HepG2 (cell line): ENCODE data around the gene STK11. TPM values are rescaled to one million over a fixed set of nuclear protein-coding genes. Genes with fewer than 3 reads are reported as not detected.

Experiments used
- BHLHE40 ChIP-seq: IDR thresholded peaks from 2 replicates; pipeline ENCODE4 v1.6.1; 2011; ENCODE audit warnings: low read length, improper control_type of control experiment
- HNRNPK ChIP-seq: fragments of 200-400 bp; formaldehyde crosslinking; IDR thresholded peaks from 2 replicates; pipeline ENCODE4 v1.6.1; 2018; ENCODE audit warnings: low read length, low read depth, moderate library complexity, mild to moderate bottlenecking; ENCODE audit not compliant: poor library complexity, severe bottlenecking
- HOXA7 ChIP-seq: sonication (generic); formaldehyde crosslinking; IDR thresholded peaks from 2 replicates; pipeline ENCODE4 v1.8.1; 2022; ENCODE audit warnings: mild to moderate bottlenecking, missing genetic modification reagents, moderate library complexity
- ISL2 ChIP-seq: sonication (generic); formaldehyde crosslinking; IDR thresholded peaks from 2 replicates; pipeline ENCODE4 v1.5.0; 2020; ENCODE audit warnings: missing genetic modification reagents
- JDP2 ChIP-seq: sonication (generic); formaldehyde crosslinking; IDR thresholded peaks from 2 replicates; pipeline ENCODE4 v1.8.1; 2022; ENCODE audit warnings: missing genetic modification reagents, borderline replicate concordance
- KLF11 ChIP-seq: IDR thresholded peaks from 2 replicates; pipeline ENCODE4 v1.6.1; 2016; ENCODE audit warnings: missing compliant biosample characterization
- PHF5A ChIP-seq: IDR thresholded peaks from one replicate; pipeline ENCODE4 v1.6.1; 2018; ENCODE audit warnings: low read depth, missing genetic modification reagents; ENCODE audit not compliant: unreplicated experiment
- SNRNP70 ChIP-seq: fragments of 200-400 bp; formaldehyde crosslinking; IDR thresholded peaks from 2 replicates; pipeline ENCODE4 v1.6.1; 2017; ENCODE audit warnings: mild to moderate bottlenecking, low read depth, low read length, moderate library complexity
- THRA ChIP-seq: sonication (generic); formaldehyde crosslinking; IDR thresholded peaks from 2 replicates; pipeline ENCODE4 v1.4.0; 2020; ENCODE audit warnings: missing genetic modification reagents, borderline replicate concordance
- ZBTB4 ChIP-seq: sonication (generic); formaldehyde crosslinking; IDR thresholded peaks from 2 replicates; pipeline ENCODE4 v1.4.0; 2020; ENCODE audit warnings: missing genetic modification reagents, mild to moderate bottlenecking, borderline replicate concordance
- ZHX2 ChIP-seq, 2 experiments: sonication (generic) in 1 of 2; formaldehyde crosslinking in 1 of 2; IDR thresholded peaks; 2 replicates each; pipeline versions ENCODE4 v1.6.1 to v1.9.0; 2014 to 2022; ENCODE audit warnings: antibody characterized with exemption in 1 of 2, borderline replicate concordance in 1 of 2, inconsistent platforms in 1 of 2, low read depth in 1 of 2, missing genetic modification reagents in 1 of 2
- ZNF121 ChIP-seq: sonication (generic); formaldehyde crosslinking; IDR thresholded peaks from 2 replicates; pipeline ENCODE4 v1.5.0; 2020; ENCODE audit warnings: mild to moderate bottlenecking, missing genetic modification reagents
- ZNF710 ChIP-seq: sonication (generic); formaldehyde crosslinking; IDR thresholded peaks from 2 replicates; pipeline ENCODE4 v1.5.0; 2020; ENCODE audit warnings: mild to moderate bottlenecking, missing genetic modification reagents, borderline replicate concordance
- ZNF772 ChIP-seq: sonication (generic); formaldehyde crosslinking; IDR thresholded peaks from 2 replicates; pipeline ENCODE4 v1.5.0; 2020; ENCODE audit warnings: mild to moderate bottlenecking, missing genetic modification reagents
- ZSCAN12 ChIP-seq: sonication (generic); formaldehyde crosslinking; IDR thresholded peaks from 2 replicates; pipeline ENCODE4 v1.9.0; 2021; ENCODE audit warnings: mild to moderate bottlenecking, missing genetic modification reagents
- polyA plus RNA-seq, 8 experiments: library from polyadenylated mRNA; depleted of rRNA in 3 of 8; stranded (reverse) in 7 of 8; unstranded in 1 of 8; fragments of >200 nt; fragmentation: Illumina TruSeq in 4 of 8; extraction: Trizol in 4 of 8; gene quantifications; 2 replicates each; pipeline versions ENCODE4 v1.2.1 to v1.2.3, GENCODE V29; 2011 to 2016; ENCODE audit warnings: low read depth in 4 of 8, missing spikeins in 1 of 8, mixed read lengths in 1 of 8; ENCODE audit not compliant: insufficient read depth in 1 of 8
- total RNA-seq, 5 experiments: library from RNA; depleted of rRNA; stranded (reverse); fragments of >200 nt; fragmentation: Illumina TruSeq; extraction: Trizol; gene quantifications; 2 replicates each; pipeline ENCODE4 v1.2.3, GENCODE V29; 2016; ENCODE audit warnings: low read depth in 1 of 5

Gene STK11
- total and polyA plus RNA-seq, 2 of the 13 experiments (the other 11 are each of a cell fraction or from before 2014, with no cell fraction given): 27.5 to 43.6 TPM

GRCh38 chr19:1244693-1245451, 39.3 kb downstream of the STK11 start (continued):
- TF ChIP-seq KLF11 (0 out of 2 replicates have a peak, but pooled peaks have one; percentile 62), THRA (peak; percentile 97), SNRNP70 (no peak), HOXA7 (CRISPR knock-in tag) (no peak), ZNF772 (CRISPR knock-in tag) (peak; percentile 83), PHF5A (CRISPR knock-in tag) (peak; percentile 88), BHLHE40 (no peak; the same call in 1 of the 2 replicates), HNRNPK (no peak), ZNF710 (CRISPR knock-in tag) (peak; percentile 59; the same call in 1 of the 2 replicates), ZNF121 (peak; percentile 51; the same call in 1 of the 2 replicates), ZSCAN12 (no peak), ISL2 (CRISPR knock-in tag) (peak; percentile 55; the same call in 1 of the 2 replicates), ZBTB4 (no peak), ZHX2 (IDR thresholded peaks at IDR 0.05; ENCODE audit: low read depth) (peak; percentile 49; the same call in 1 of the 2 replicates), ZHX2 (CRISPR knock-in tag; IDR thresholded peaks at IDR 0.05; ENCODE audit: borderline replicate concordance) (no peak), JDP2 (CRISPR knock-in tag) (no peak; the same call in 1 of the 2 replicates)
